Peyer's patch (tissue), 4 donors: ENCODE data around the gene LSP1. TPM values are rescaled to one million over a fixed set of nuclear protein-coding genes. Genes with fewer than 3 reads are reported as not detected.

Experiments
- DNase-seq, 3 donors: peaks; one replicate each; pipeline ENCODE4 v3.0.0-alpha.2; 2017 to 2019
- H3K27ac ChIP-seq, 4 donors: fragments of 200-600 bp; sonication (generic); one replicate each; pipeline ENCODE4 v1.5.1; 2016 to 2019
- H3K27me3 ChIP-seq, 2 donors: fragments of 200-600 bp; sonication (generic); one replicate each; pipeline ENCODE4 v1.5.1; 2019
- H3K36me3 ChIP-seq, 3 donors: fragments of 200-600 bp; sonication (generic); one replicate each; pipeline ENCODE4 v1.5.1; 2016 to 2019
- H3K4me1 ChIP-seq, 4 donors: fragments of 200-600 bp; sonication (generic); one replicate each; pipeline ENCODE4 v1.5.1; 2016 to 2019
- H3K4me3 ChIP-seq, 4 donors: fragments of 200-600 bp; sonication (generic); 1 replicate in 3 of 4; 2 replicates in 1 of 4; pipeline ENCODE4 v1.5.1; 2016 to 2019; ENCODE audit warnings: mild to moderate bottlenecking in 1 of 4
- H3K9me3 ChIP-seq, 4 donors: fragments of 200-600 bp; sonication (generic); one replicate each; pipeline ENCODE4 v1.5.1; 2016 to 2019; ENCODE audit warnings: mild to moderate bottlenecking in 1 of 4
- CTCF ChIP-seq, 6 experiments: fragments of 450-650 bp in 4 of 6; fragments of 200-600 bp in 2 of 6; sonication (generic) in 1 of 6; IDR thresholded peaks; one replicate each; pipeline ENCODE4 v1.5.1; 2017 to 2019; ENCODE audit warnings: antibody characterized with exemption in 6 of 6, mild to moderate bottlenecking in 3 of 6, moderate library complexity in 1 of 6
- POLR2A ChIP-seq, 2 donors: fragments of 450-650 bp; IDR thresholded peaks; one replicate each; pipeline ENCODE4 v1.5.1; 2017; ENCODE audit warnings: antibody characterized with exemption in 2 of 2, mild to moderate bottlenecking in 2 of 2, moderate library complexity in 2 of 2
- total RNA-seq, 4 donors: library from RNA; depleted of rRNA; stranded (reverse); fragments of >200 nt; gene quantifications; one replicate each; pipeline ENCODE4 v1.1.0, GENCODE V29; 2016

LSP1 gene
- total RNA-seq, 4 donors from 2014 or later, result 10.6 to 175 (median 15.4) TPM

- no peaks in the 10 kb centered on the region for H3K27me3 ChIP-seq
- H3K9me3 ChIP-seq, result no peaks in the 10 kb centered on the region
- peaks cover 0 to 17% (median 0%) of the 10 kb centered on the region in 4 donors for H3K4me1 ChIP-seq
- no peak overlapping the region for H3K4me3 ChIP-seq
- TF ChIP-seq POLR2A (IDR thresholded peaks at IDR 0.05) (no peak), CTCF (IDR thresholded peaks at IDR 0.05) (no peak)
- H3K36me3 ChIP-seq, result no peaks in the 10 kb centered on the region
- H3K27ac ChIP-seq, result no peak overlapping the region
- DNase-seq, result peak in 1 of 3 donors; percentile 41
These were observed 35.5 kb downstream of the LSP1 start for GRCh38 chr11:1888347-1888753.

DNA sequence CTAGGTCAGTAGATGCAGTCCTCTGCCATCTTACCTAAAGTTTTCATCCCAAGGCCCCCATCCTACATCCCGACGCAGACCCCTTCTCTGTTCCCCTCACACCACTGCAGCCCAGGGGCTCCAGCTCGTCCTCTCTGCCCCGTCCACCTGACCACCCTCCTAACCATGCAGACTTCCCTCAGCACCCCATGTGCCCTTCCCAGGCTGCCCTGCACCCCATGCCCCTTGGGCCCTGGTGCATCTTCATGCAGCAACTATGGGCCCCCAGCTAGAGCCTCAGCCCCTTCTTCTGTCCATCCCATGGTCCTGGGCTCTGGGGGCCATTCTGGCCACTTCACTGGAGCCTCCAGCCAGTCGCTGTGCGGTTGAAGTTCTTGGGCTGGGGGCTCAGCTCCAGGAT, 35.9 kb downstream of the LSP1 start:
- Histone ChIP-seq H3K9me3 (no peaks in the 10 kb centered on the region), H3K4me3 (peak overlapping the region in 1 of 4 donors; percentile 15), H3K36me3 (no peaks in the 10 kb centered on the region), H3K27ac (peak overlapping the region in 2 of 4 donors; percentile 13 to 58), H3K4me1 (peaks cover 0 to 17% (median 0%) of the 10 kb centered on the region in 4 donors), H3K27me3 (no peaks in the 10 kb centered on the region)
- no peak for TF ChIP-seq CTCF (IDR thresholded peaks at IDR 0.05)
- TF ChIP-seq POLR2A (IDR thresholded peaks at IDR 0.05), result no peak
- peak in 1 of 3 donors; percentile 48 for DNase-seq

DNA sequence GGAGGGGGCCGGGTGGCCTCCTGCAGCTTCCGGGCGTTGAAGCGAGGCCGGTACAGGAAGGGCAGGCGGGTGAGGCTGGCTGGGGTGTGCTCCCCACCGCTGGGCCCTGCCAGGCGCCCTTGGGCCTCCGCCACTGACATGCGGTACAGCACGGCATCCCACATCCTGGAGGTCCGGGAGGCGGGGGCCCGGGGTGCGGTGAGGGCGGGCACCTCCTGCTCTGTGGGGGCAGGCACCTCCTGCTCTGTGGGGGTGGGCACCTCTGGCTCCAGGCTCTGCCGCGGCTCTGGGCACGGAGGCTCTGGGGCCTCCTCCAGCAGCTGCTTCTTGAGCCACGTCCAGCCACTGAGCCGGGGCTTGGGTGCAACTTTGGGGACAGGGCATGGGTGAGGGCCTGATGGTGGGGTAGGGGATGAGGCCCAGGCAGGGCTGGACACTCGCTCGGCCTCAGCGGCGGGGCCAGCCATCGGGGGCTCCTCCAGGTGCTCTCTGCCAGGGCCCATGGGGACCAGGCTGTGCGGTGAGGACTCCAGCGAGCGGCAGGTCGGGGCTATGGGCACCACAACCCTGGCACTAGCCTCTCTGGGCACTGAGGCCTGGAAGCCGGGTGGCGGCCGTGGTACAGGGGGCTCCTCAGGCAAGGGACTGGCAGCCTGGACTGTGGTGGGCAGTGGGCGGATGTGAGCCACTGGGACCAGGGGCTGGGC, 36.5 kb downstream of the LSP1 start:
- no peaks in the 10 kb centered on the region for H3K9me3 ChIP-seq
- peak in 2 of 3 donors; percentile 60 to 75 for DNase-seq
- peaks cover 0 to 17% (median 0%) of the 10 kb centered on the region in 4 donors for H3K4me1 ChIP-seq
- peak overlapping the region in 2 of 4 donors; percentile 13 to 58 for H3K27ac ChIP-seq
- H3K36me3 ChIP-seq, result no peaks in the 10 kb centered on the region
- no peaks in the 10 kb centered on the region for H3K27me3 ChIP-seq
- no peak for TF ChIP-seq POLR2A (IDR thresholded peaks at IDR 0.05)
- TF ChIP-seq CTCF (IDR thresholded peaks at IDR 0.05), result no peak
- H3K4me3 ChIP-seq, result peak overlapping the region in 1 of 4 donors; percentile 15

DNA sequence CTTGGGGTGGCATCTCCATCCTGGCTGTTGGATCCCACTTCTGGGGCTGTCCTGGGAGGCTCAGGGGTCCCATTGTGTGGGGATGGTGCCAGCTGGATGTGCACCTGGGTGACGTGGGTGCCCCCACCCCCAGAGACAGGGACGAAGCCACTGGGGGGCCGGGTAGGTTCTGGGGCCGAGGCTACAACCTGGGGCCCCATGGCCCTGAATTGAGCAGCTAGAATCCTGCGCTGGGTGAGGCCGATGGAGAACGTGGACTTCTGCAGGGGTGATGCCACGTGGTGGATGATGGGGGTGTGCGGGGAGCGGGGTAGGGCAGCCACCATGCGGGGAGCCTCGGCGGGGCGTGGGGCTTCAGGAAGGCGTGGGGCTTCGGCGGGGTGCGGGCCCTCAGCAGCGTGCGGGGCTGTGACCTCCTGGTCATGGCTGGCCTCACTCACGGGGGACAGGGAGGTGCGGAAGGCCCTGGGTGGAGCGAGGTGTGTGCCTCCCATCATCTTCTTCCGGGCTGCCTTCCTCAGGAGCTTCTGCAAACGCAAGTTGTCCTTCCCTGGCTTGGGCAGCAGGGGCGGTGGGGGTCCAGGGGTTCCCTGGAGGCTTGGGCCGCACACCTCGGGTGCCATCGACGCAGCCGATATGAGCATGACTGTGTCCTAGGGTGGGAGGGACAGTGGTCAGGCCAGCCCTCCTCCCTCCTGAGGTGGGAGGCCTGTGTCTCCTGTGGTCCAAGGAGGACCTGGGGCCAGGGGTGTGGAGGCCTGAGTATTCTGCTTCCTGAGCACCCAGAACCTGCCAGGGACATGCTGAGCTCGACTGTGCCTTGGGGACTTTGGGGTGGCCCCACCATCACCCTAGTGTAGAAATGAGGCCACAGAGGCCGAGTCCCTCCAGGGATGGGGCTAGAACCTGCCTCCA, 37.3 kb downstream of the LSP1 start:
- peak in 1 of 3 donors; percentile 43 for DNase-seq
- H3K4me1 ChIP-seq, result peaks cover 0 to 17% (median 0%) of the 10 kb centered on the region in 4 donors

More for the DNA sequence above, 37.3 kb downstream of the LSP1 start:
- no peaks in the 10 kb centered on the region for H3K36me3 ChIP-seq
- no peaks in the 10 kb centered on the region for H3K9me3 ChIP-seq
- no peak overlapping the region for H3K4me3 ChIP-seq
- H3K27ac ChIP-seq, result peak overlapping the region in 1 of 4 donors; percentile 58
- TF ChIP-seq POLR2A (IDR thresholded peaks at IDR 0.05), result no peak
- TF ChIP-seq CTCF (IDR thresholded peaks at IDR 0.05), result no peak
- no peaks in the 10 kb centered on the region for H3K27me3 ChIP-seq
